ENCODE measurements around the gene SPINT2.

Gene SPINT2

GRCh38 chr19:38285567-38285966 is 21.2 kb downstream of the SPINT2 start:
- H3K4me3 ChIP-seq (ENCODE audit: low read depth, low read length) = no peak overlapping the region
- DNase-seq (ENCODE audit: low read depth) = no peak
- TF ChIP-seq CTCF (IDR thresholded peaks at IDR 0.05; ENCODE audit: low read depth, low read length, missing control alignments) = no peak

GRCh38 chr19:38287604-38288003 is 23.2 kb downstream of the SPINT2 start:
- TF ChIP-seq CTCF (IDR thresholded peaks at IDR 0.05; ENCODE audit: low read depth, low read length, missing control alignments) = no peak
- H3K4me3 ChIP-seq (ENCODE audit: low read depth, low read length) = no peak overlapping the region
- DNase-seq (ENCODE audit: low read depth) = no peak

GRCh38 chr19:38288123-38288855 is 23.9 kb downstream of the SPINT2 start:
- no peak for DNase-seq (ENCODE audit: low read depth)
- TF ChIP-seq CTCF (IDR thresholded peaks at IDR 0.05; ENCODE audit: low read depth, low read length, missing control alignments) = no peak
- H3K4me3 ChIP-seq (ENCODE audit: low read depth, low read length) = no peak overlapping the region

GRCh38 chr19:38289955-38290354 is 25.6 kb downstream of the SPINT2 start:
- no peak overlapping the region for H3K4me3 ChIP-seq (ENCODE audit: low read depth, low read length)
- no peak for DNase-seq (ENCODE audit: low read depth)
- no peak for TF ChIP-seq CTCF (IDR thresholded peaks at IDR 0.05; ENCODE audit: low read depth, low read length, missing control alignments)

- TF ChIP-seq CTCF (IDR thresholded peaks at IDR 0.05; ENCODE audit: low read depth, low read length, missing control alignments) = no peak
These were observed 26.3 kb downstream of the SPINT2 start for GRCh38 chr19:38290631-38291147.

GRCh38 chr19:38291855-38292254 is 27.5 kb downstream of the SPINT2 start:
- DNase-seq (ENCODE audit: low read depth) = no peak
- TF ChIP-seq CTCF (IDR thresholded peaks at IDR 0.05; ENCODE audit: low read depth, low read length, missing control alignments) = no peak
- H3K4me3 ChIP-seq (ENCODE audit: low read depth, low read length) = no peak overlapping the region

More at GRCh38 chr19:38290631-38291147, 26.3 kb downstream of the SPINT2 start:
- no peak for DNase-seq (ENCODE audit: low read depth)
- H3K4me3 ChIP-seq (ENCODE audit: low read depth, low read length) = no peak overlapping the region

GRCh38 chr19:38293281-38293680 is 28.9 kb downstream of the SPINT2 start:
- TF ChIP-seq CTCF (IDR thresholded peaks at IDR 0.05; ENCODE audit: low read depth, low read length, missing control alignments) = no peak
- H3K4me3 ChIP-seq (ENCODE audit: low read depth, low read length) = no peak overlapping the region
- DNase-seq (ENCODE audit: low read depth) = no peak
